SK-N-SH treated with all-trans-retinoic acid at 6 μM for 48 hours (cell line): ENCODE results near the gene WNK2.

ENCODE experiments used
- ARNTL ChIP-seq: fragments of 450-650 bp; formaldehyde crosslinking; IDR thresholded peaks from 2 replicates; pipeline ENCODE4 v1.5.0; 2020; ENCODE audit warnings: low read depth, mild to moderate bottlenecking, moderate library complexity, borderline replicate concordance
- CREB5 ChIP-seq: fragments of 250-450 bp; sonication (Bioruptor Pico); IDR thresholded peaks from 2 replicates; pipeline ENCODE4 v1.5.1; 2020; ENCODE audit warnings: low read depth, mild to moderate bottlenecking, moderate library complexity
- CSRNP3 ChIP-seq: fragments of 250-450 bp; sonication (Bioruptor Pico); IDR thresholded peaks from 2 replicates; pipeline ENCODE4 v1.5.1; 2021; ENCODE audit warnings: mild to moderate bottlenecking, moderate library complexity
- GLIS3 ChIP-seq: fragments of 250-450 bp; sonication (Bioruptor Pico); IDR thresholded peaks from 2 replicates; pipeline ENCODE4 v1.5.0; 2020; ENCODE audit warnings: mild to moderate bottlenecking, moderate library complexity
- RARB ChIP-seq: fragments of 250-450 bp; sonication (Bioruptor Pico); IDR thresholded peaks from 2 replicates; pipeline ENCODE4 v1.8.0; 2021; ENCODE audit warnings: mild to moderate bottlenecking, moderate library complexity
- TCF4 ChIP-seq: fragments of 250-450 bp; sonication (Bioruptor Pico); IDR thresholded peaks from 2 replicates; pipeline ENCODE4 v1.8.0; 2021; ENCODE audit warnings: mild to moderate bottlenecking, moderate library complexity, borderline replicate concordance
- TOX ChIP-seq: fragments of 250-450 bp; sonication (Bioruptor Pico); IDR thresholded peaks from 2 replicates; pipeline ENCODE4 v1.8.0; 2021; ENCODE audit warnings: mild to moderate bottlenecking, moderate library complexity, borderline replicate concordance
- ZFP30 ChIP-seq: fragments of 450-650 bp; formaldehyde crosslinking; IDR thresholded peaks from 2 replicates; pipeline ENCODE4 v1.5.0; 2022; ENCODE audit warnings: mild to moderate bottlenecking, moderate library complexity
- ZNF70 ChIP-seq: fragments of 450-650 bp; formaldehyde crosslinking; IDR thresholded peaks from 2 replicates; pipeline ENCODE4 v1.5.0; 2020; ENCODE audit warnings: mild to moderate bottlenecking, moderate library complexity
- TF ChIP-seq, protein P1 (sequence below): fragments of 250-450 bp; sonication (Bioruptor Pico); IDR thresholded peaks from 2 replicates; pipeline ENCODE4 v1.8.0; 2021; ENCODE audit warnings: low read depth, mild to moderate bottlenecking, moderate library complexity, borderline replicate concordance

DNA sequence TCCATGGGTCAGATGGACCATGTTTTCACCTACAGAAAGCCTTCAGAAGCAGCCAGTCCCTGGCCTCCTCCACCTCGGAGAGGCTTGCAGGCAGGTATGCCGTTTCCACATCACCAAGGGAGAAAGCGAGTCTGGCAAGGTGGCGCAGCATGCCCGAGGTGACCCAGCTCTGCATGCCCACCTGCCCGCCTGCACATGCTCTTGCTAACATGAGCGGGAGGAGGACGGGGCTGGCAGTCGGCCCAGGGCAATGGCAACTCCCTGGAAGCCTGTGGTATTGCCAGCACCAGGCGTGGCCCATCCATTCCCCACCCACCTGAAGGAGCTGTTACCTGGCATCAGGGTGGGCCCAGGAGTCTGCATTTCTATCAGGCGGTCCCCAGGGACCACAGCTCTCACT lies 46.6 kb upstream of the WNK2 start:
- TF ChIP-seq, protein P1, sequence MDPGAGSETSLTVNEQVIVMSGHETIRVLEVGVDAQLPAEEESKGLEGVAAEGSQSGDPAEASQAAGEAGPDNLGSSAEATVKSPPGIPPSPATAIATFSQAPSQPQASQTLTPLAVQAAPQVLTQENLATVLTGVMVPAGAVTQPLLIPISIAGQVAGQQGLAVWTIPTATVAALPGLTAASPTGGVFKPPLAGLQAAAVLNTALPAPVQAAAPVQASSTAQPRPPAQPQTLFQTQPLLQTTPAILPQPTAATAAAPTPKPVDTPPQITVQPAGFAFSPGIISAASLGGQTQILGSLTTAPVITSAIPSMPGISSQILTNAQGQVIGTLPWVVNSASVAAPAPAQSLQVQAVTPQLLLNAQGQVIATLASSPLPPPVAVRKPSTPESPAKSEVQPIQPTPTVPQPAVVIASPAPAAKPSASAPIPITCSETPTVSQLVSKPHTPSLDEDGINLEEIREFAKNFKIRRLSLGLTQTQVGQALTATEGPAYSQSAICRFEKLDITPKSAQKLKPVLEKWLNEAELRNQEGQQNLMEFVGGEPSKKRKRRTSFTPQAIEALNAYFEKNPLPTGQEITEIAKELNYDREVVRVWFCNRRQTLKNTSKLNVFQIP (CRISPR knock-in tag): no peak
- no peak for TF ChIP-seq TOX (CRISPR knock-in tag)
- TF ChIP-seq ARNTL (CRISPR knock-in tag): no peak
- TF ChIP-seq RARB (CRISPR knock-in tag): no peak
- no peak for TF ChIP-seq CSRNP3
- no peak for TF ChIP-seq ZFP30 (CRISPR knock-in tag)
- TF ChIP-seq ZNF70: no peak
- no peak for TF ChIP-seq CREB5
- TF ChIP-seq TCF4: no peak
- TF ChIP-seq GLIS3 (CRISPR knock-in tag): no peak
